ENCODE results near the gene CACNG8.

DNA sequence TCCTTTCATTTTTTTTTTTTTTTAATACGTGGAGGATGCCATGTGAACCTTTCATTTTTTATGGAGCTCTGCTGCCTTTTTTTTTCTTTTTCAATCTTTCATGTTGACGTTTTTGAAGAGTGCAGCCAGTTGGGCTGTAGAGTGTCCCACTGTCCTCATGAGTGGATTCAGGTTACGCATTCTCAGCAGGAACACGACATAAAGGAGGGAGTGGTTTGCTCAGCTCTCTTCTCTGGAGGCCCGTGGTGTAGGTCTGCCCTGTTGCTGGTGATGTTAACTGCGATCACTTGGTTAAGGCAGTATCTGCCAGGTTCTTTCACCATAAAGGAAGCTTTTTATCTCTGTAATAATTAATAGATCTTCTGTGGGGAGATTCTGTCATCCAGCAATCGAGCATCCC lies 26.7 kb upstream of the CACNG8 start:
- TF ChIP-seq, protein P1, sequence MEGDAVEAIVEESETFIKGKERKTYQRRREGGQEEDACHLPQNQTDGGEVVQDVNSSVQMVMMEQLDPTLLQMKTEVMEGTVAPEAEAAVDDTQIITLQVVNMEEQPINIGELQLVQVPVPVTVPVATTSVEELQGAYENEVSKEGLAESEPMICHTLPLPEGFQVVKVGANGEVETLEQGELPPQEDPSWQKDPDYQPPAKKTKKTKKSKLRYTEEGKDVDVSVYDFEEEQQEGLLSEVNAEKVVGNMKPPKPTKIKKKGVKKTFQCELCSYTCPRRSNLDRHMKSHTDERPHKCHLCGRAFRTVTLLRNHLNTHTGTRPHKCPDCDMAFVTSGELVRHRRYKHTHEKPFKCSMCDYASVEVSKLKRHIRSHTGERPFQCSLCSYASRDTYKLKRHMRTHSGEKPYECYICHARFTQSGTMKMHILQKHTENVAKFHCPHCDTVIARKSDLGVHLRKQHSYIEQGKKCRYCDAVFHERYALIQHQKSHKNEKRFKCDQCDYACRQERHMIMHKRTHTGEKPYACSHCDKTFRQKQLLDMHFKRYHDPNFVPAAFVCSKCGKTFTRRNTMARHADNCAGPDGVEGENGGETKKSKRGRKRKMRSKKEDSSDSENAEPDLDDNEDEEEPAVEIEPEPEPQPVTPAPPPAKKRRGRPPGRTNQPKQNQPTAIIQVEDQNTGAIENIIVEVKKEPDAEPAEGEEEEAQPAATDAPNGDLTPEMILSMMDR (IDR thresholded peaks at IDR 0.05): no peak
- TF ChIP-seq EP300 (IDR thresholded peaks at IDR 0.05): no peak
- TF ChIP-seq POLR2A (IDR thresholded peaks at IDR 0.05): no peak
- no peak for TF ChIP-seq POLR2AphosphoS5 (IDR thresholded peaks at IDR 0.05)

All from gastroesophageal sphincter (tissue), 3 donors.